DMS53 (cell line): Measurements from ENCODE around the gene CADPS2.

Experiments used
- DNase-seq: peaks from one replicate; lab custom pipeline; 2025; lab: John Stamatoyannopoulos, UW

CADPS2 gene

GRCh38 chr7:122768827-122769226, 117.4 kb downstream of the CADPS2 start:
- no peak for DNase-seq

DNA sequence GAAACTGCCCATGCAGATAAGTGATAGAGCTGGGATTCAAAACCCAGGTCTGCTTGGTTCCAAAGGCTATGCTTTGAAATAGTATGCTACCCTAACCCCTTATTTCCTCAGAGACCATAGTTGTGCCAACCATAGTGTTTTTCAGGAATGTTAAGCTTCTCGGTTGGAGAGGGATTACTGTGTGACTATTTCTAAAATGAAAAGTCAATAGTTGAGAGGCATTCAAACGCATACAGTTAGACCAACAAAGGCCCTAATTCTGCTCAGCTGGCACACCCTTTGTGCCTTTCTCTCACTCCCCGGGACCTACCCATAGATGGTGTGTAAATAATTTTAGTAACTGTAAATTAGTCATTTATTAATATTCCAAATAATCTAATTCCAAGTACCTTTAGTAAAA, 118.9 kb downstream of the CADPS2 start:
- DNase-seq: no peak

- DNase-seq: no peak
Measured at GRCh38 chr7:122766593-122766992, 119.7 kb downstream of the CADPS2 start.

GRCh38 chr7:122764902-122765301, 121.4 kb downstream of the CADPS2 start:
- no peak for DNase-seq

GRCh38 chr7:122764020-122764419, 122.2 kb downstream of the CADPS2 start:
- DNase-seq: no peak

GRCh38 chr7:122762071-122762470, 124.2 kb downstream of the CADPS2 start:
- DNase-seq: no peak

DNA sequence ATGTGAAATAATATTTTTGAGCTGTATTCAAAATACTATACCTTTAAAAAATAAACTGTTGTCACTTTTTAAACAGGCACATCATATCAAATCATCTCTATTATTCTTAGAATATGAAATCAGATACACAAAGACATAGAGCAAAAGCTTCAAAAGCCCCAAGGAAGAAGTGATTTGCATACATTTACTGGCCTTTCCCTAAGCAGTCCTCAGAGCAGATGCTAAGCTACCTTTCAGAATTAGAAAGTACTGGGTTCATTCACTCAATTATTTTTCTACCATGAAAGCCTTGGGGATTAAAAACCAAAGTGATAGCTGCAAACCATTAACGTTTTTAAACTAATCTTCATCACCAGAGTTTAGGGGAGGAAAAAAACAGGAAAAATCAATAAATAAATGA, 127.8 kb downstream of the CADPS2 start:
- no peak for DNase-seq

GRCh38 chr7:122756860-122757259, 129.4 kb downstream of the CADPS2 start:
- no peak for DNase-seq

DNA sequence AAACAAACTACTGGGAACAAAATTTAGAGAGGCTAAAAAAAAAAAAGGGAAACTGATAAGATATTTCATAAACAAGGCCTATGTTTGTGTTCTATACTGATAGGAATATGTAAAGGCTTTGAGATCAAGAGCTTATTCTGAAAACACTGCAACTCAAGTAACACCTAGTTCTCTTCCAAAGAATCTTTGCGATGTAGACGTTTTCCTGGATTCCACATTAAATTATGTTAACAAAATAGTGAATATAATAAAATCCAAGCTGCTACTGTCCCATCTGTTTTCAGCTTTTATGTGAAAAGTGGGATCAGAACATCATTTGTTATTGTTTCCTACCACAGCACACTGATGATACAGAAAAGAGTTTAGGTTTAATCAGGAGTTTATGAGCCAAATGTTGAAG, 130.6 kb downstream of the CADPS2 start:
- no peak for DNase-seq

DNA sequence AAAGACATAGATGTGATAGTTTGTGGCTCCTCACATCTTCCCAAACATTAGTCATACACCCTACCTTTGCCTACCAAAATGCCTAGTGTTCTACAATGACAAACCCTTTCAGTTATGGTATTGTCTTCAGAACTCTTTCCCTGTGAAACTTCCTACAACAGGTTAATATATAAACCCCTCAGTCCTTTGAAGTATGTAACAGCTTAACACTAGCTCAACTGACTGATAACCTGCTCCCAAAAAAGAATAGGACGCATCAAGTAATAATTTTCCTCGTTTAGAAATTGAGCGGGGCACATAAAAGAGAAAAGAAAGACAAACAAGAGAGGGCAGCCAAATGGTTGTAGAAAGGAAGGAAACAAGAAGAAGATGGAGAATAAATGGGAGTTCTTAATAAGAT, 133.7 kb downstream of the CADPS2 start:
- DNase-seq: no peak

- no peak for DNase-seq
Measured at GRCh38 chr7:122750389-122750788, 135.9 kb downstream of the CADPS2 start.

GRCh38 chr7:122748195-122748594, 138.1 kb downstream of the CADPS2 start:
- DNase-seq: no peak

GRCh38 chr7:122746948-122747347, 139.3 kb downstream of the CADPS2 start:
- DNase-seq: no peak

GRCh38 chr7:122743211-122743610, 143.0 kb downstream of the CADPS2 start:
- no peak for DNase-seq

DNA sequence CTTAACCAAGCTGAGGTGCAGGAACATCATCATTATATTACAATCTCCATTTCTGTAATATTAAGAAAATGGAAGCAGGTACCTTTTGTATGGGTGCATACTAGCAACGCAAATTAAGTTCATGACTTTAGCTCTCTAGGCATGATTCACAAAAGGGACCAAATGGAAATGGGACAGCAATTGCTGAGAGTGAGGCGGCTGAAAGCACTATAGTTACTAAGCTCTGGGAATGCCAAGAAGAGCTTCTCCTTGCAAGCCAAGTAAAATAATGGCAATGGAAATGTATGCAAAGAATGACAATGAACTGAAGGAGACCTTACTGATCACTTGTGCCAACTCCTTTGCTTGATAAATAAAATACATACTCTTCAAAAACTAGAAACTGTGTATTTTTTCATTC, 147.3 kb downstream of the CADPS2 start:
- no peak for DNase-seq

GRCh38 chr7:122736183-122736582, 150.1 kb downstream of the CADPS2 start:
- no peak for DNase-seq

DNA sequence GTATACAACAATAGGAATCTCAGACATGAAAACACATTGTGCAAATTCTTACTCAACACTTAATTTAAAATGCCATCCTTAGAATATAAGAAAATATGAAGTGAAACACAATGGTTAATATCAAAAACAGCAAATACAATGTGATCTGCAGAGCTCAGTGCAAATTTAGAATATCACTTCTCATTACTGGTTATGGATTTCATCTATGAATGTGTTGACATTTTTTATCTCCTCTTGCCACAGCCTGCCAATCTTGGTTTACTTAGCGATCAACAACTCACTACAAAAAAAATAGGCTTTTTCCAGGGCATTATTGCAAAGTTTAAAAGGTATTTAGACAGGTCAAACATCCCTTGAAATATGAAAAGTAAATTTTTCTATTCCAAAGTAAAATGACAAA, 158.5 kb downstream of the CADPS2 start:
- DNase-seq: no peak

DNA sequence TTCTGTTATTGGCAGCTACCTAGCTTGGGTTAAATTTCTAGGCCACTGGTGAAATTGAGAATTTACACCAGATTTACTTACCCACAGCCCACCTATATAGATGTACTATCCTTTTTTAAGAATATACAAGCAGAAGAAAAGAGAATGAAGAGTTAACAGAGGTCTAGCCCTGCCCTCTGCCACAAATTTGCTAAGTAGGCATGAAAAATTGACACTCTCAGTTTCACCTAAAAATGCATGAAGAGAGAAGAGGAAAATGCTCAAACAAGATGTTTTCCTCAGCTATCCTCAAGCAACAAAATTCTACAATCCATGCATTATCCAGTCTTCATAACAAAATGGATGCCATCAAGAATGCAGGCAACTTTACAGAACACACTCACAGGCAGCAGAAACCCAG, 158.9 kb downstream of the CADPS2 start:
- DNase-seq: no peak

- no peak for DNase-seq
Measured at GRCh38 chr7:122726881-122727280, 159.4 kb downstream of the CADPS2 start.

- no peak for DNase-seq
Measured at GRCh38 chr7:122724366-122724765, 161.9 kb downstream of the CADPS2 start.

DNA sequence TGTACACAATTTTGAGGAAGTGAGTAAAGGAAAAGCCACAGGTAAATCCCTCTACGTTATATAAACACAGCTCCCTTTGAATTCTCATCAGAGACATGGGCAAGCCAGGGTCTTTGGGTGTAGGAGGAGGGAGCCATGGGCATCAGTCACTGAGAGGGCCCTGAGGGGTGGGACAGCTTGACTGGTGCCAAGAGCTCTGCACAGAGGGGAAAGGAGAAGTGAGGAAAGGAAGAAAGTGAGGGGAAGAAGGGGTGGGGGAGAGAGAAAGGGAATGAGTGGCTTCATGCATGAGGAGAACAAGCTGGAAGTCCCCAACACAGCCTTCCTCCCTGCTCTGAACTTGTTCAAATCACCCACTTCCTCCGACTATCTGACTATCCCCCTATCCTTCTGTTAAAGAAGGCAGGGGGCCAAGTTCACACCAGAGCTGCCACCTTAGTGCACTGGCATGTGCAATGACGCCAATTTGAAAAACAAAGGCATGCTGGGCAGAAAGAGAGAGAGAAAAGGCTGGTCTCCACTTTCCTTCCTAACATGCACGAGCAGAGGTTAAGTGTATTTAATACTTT, 167.2 kb downstream of the CADPS2 start:
- DNase-seq: no peak

DNA sequence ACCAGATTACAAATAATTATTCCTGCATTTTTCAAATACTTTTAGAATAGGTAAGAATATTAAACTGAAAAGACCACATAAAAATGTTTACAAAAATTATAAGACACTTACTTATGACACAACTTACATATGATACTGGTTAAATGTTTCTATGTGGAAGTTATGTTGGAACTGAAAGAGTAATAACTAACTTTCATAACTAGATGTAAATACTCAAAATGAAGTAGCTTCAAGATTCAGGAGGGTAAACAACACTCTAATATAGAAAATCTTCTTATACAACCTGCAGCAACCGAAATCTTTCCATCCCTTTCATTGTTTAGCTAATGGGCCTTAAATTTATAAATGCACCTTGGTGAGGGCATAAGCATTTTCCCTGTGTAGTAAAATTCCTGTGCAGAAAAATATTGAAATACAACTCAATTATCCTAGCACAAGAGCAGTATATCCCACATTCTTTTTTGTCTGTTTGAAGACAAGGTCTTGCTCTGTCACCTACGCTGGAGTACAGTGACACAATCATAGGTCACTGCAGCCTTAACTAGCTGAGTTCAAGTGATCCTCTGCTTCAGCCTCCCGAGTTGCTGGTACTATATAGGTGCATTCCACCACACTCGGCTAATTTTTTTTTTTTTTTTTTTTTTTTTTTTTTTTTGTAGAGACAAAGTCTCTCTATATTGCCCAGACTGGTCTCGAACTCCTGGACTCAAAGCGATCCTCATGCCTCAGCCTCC, 168.7 kb downstream of the CADPS2 start:
- no peak for DNase-seq

GRCh38 chr7:122715183-122715582, 171.1 kb downstream of the CADPS2 start:
- no peak for DNase-seq

GRCh38 chr7:122710916-122711315, 175.3 kb downstream of the CADPS2 start:
- DNase-seq: no peak
